Subcutaneous abdominal adipose tissue (tissue), 5 donors: ENCODE results near the gene SORCS2.

Experiments used
- H3K27ac ChIP-seq: one replicate; pipeline ENCODE4 v1.7.0; 2013; ENCODE audit warnings: low read depth, mild to moderate bottlenecking, inconsistent platforms, low read length, moderate library complexity
- H3K27me3 ChIP-seq, 5 donors: one replicate each; pipeline ENCODE4 v1.7.0; 2013; ENCODE audit warnings: low read length in 5 of 5, inconsistent platforms in 1 of 5; ENCODE audit not compliant: control insufficient read depth in 5 of 5, insufficient read depth in 4 of 5
- H3K36me3 ChIP-seq, 5 donors: one replicate each; pipeline ENCODE4 v1.7.0; 2013; ENCODE audit warnings: low read length in 5 of 5; ENCODE audit not compliant: control insufficient read depth in 5 of 5, insufficient read depth in 5 of 5
- H3K4me1 ChIP-seq, 5 donors: one replicate each; pipeline ENCODE4 v1.7.0; 2013; ENCODE audit warnings: low read length in 5 of 5, mild to moderate bottlenecking in 3 of 5, moderate library complexity in 1 of 5; ENCODE audit not compliant: control insufficient read depth in 5 of 5, insufficient read depth in 5 of 5
- H3K4me3 ChIP-seq, 5 donors: one replicate each; pipeline ENCODE4 v1.7.0; 2013; ENCODE audit warnings: low read length in 5 of 5, low read depth in 1 of 5
- H3K9ac ChIP-seq, 5 donors: one replicate each; pipeline ENCODE4 v1.7.0; 2013; ENCODE audit warnings: low read length in 5 of 5, mild to moderate bottlenecking in 4 of 5, moderate library complexity in 3 of 5
- H3K9me3 ChIP-seq, 5 donors: one replicate each; pipeline ENCODE4 v1.7.0; 2013; ENCODE audit warnings: low read length in 5 of 5; ENCODE audit not compliant: control insufficient read depth in 5 of 5
- donor health status: healthy.
- donor health status: healthy.
- donor health status: healthy.
- donor health status: healthy.
- donor health status: healthy.

Gene SORCS2

GRCh38 chr4:7206911-7207567, 14.7 kb downstream of the SORCS2 start:
- Histone ChIP-seq H3K27me3 (peaks cover 0 to 29% (median 5%) of the 10 kb centered on the region in 5 donors), H3K27ac (peak overlapping the region; percentile 57), H3K4me1 (peaks cover 5 to 53% (median 40%) of the 10 kb centered on the region in 5 donors), H3K36me3 (no peaks in the 10 kb centered on the region), H3K9ac (no peak overlapping the region), H3K9me3 (no peaks in the 10 kb centered on the region), H3K4me3 (no peak overlapping the region)

- H3K36me3 ChIP-seq = no peaks in the 10 kb centered on the region
- peaks cover 0 to 29% (median 5%) of the 10 kb centered on the region in 5 donors for H3K27me3 ChIP-seq
- no peak overlapping the region for H3K9ac ChIP-seq
- no peaks in the 10 kb centered on the region for H3K9me3 ChIP-seq
- peak overlapping the region; percentile 57 for H3K27ac ChIP-seq
- peaks cover 5 to 56% (median 40%) of the 10 kb centered on the region in 5 donors for H3K4me1 ChIP-seq
- no peak overlapping the region for H3K4me3 ChIP-seq
Measured at GRCh38 chr4:7207628-7208231, 15.4 kb downstream of the SORCS2 start.

GRCh38 chr4:7208509-7209451, 16.4 kb downstream of the SORCS2 start:
- no peak overlapping the region for H3K9ac ChIP-seq
- H3K4me3 ChIP-seq = no peak overlapping the region
- peaks cover 5 to 56% (median 40%) of the 10 kb centered on the region in 5 donors for H3K4me1 ChIP-seq
- peaks cover 0 to 2% (median 0%) of the 10 kb centered on the region in 5 donors for H3K9me3 ChIP-seq
- no peaks in the 10 kb centered on the region for H3K36me3 ChIP-seq
- no peak overlapping the region for H3K27ac ChIP-seq
- H3K27me3 ChIP-seq = peaks cover 0 to 37% (median 7%) of the 10 kb centered on the region in 5 donors

DNA sequence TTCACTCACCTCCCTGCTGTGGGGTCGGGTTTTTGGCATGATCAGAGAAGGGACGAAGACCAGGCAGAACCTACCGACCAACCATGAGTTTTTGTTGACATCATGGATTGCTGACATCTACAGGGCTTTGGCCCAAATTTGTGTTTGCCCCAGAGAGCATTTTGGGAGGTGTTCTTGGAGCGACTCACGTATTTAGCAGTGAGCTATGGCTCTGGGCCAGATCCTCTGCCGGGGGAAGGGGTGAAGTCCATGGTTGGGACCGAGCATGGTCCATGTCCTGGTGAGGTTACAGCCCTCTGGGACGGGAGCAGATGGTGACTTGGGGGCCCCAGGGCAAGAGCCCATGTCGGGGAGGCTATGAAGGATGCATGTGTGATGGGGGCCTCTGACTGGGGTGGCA, 17.4 kb downstream of the SORCS2 start:
- no peaks in the 10 kb centered on the region for H3K36me3 ChIP-seq
- peaks cover 0 to 11% (median 7%) of the 10 kb centered on the region in 5 donors for H3K9me3 ChIP-seq
- no peak overlapping the region for H3K4me3 ChIP-seq
- H3K27ac ChIP-seq = no peak overlapping the region
- H3K9ac ChIP-seq = no peak overlapping the region
- H3K4me1 ChIP-seq = peaks cover 3 to 52% (median 36%) of the 10 kb centered on the region in 5 donors
- peaks cover 0 to 37% (median 7%) of the 10 kb centered on the region in 5 donors for H3K27me3 ChIP-seq

GRCh38 chr4:7210824-7211223, 18.5 kb downstream of the SORCS2 start:
- no peak overlapping the region for H3K4me3 ChIP-seq
- no peak overlapping the region for H3K9ac ChIP-seq
- H3K36me3 ChIP-seq = no peaks in the 10 kb centered on the region
- peaks cover 2 to 46% (median 26%) of the 10 kb centered on the region in 5 donors for H3K4me1 ChIP-seq
- H3K9me3 ChIP-seq = peaks cover 0 to 12% (median 7%) of the 10 kb centered on the region in 5 donors
- peaks cover 0 to 37% (median 7%) of the 10 kb centered on the region in 5 donors for H3K27me3 ChIP-seq
- H3K27ac ChIP-seq = no peak overlapping the region

DNA sequence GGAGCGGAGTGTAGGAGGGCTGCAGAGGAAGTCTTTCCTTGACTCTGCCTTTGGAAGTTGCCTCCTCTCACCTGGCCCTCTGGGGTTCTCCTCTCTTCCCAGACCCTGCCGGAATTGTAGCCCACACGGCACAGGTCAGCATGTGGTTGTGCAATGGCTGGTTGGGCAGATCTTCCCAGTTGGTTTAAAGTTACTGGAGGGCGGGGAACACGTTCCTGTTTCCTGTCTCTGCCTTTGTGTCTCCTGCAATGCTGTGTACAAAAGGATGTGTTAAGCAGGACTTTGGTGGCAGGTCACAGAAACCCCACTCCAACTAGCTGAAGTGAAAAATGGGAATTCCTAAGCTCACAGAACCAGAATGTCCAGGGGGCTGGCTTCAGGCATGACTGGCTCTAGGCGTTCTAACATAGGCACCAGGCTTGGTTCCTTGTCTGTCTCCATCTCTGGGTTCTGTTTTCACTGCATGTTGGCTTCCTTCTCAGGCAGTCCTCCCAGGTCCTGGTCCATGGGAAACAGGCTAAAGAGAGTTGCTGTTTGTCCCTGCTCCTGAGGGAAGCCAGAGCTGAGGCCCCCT, 19.9 kb downstream of the SORCS2 start:
- H3K27me3 ChIP-seq = peaks cover 0 to 34% (median 7%) of the 10 kb centered on the region in 5 donors
- H3K27ac ChIP-seq = no peak overlapping the region
- no peak overlapping the region for H3K9ac ChIP-seq
- peaks cover 2 to 33% (median 15%) of the 10 kb centered on the region in 5 donors for H3K4me1 ChIP-seq
- no peaks in the 10 kb centered on the region for H3K36me3 ChIP-seq
- peaks cover 0 to 12% (median 7%) of the 10 kb centered on the region in 5 donors for H3K9me3 ChIP-seq
- H3K4me3 ChIP-seq = no peak overlapping the region

- Histone ChIP-seq H3K4me1 (peaks cover 0 to 29% (median 9%) of the 10 kb centered on the region in 5 donors), H3K4me3 (no peak overlapping the region), H3K27ac (no peak overlapping the region), H3K27me3 (peaks cover 0 to 29% (median 7%) of the 10 kb centered on the region in 5 donors), H3K36me3 (no peaks in the 10 kb centered on the region), H3K9ac (no peak overlapping the region), H3K9me3 (peaks cover 0 to 12% (median 7%) of the 10 kb centered on the region in 5 donors)
Measured at GRCh38 chr4:7212921-7213320, 20.6 kb downstream of the SORCS2 start.

DNA sequence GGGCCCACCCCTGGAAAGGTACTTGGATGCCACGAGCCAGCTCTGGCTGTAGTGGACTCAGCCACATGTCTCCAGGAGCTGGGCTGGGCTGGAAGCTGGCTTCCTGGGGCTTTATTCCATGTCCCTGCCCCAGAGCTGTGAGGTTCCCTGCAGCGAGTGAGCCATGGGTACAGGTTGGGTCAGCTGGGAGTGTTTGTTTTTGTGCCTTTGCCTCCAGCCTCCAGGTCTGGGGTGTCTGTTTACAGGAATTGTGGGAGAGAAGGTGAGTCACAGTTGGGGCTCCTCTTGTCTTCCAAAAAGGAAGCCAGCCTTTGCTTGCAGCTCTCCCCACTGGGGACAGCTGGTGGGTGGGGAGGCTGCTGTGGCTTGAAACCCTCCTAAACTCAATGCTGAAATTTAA, 21.5 kb downstream of the SORCS2 start:
- no peak overlapping the region for H3K9ac ChIP-seq
- no peak overlapping the region for H3K4me3 ChIP-seq
- no peak overlapping the region for H3K27ac ChIP-seq
- H3K4me1 ChIP-seq = peaks cover 0 to 22% (median 9%) of the 10 kb centered on the region in 5 donors
- H3K9me3 ChIP-seq = peaks cover 0 to 12% (median 7%) of the 10 kb centered on the region in 5 donors
- H3K27me3 ChIP-seq = peaks cover 0 to 20% (median 6%) of the 10 kb centered on the region in 5 donors
- H3K36me3 ChIP-seq = no peaks in the 10 kb centered on the region

DNA sequence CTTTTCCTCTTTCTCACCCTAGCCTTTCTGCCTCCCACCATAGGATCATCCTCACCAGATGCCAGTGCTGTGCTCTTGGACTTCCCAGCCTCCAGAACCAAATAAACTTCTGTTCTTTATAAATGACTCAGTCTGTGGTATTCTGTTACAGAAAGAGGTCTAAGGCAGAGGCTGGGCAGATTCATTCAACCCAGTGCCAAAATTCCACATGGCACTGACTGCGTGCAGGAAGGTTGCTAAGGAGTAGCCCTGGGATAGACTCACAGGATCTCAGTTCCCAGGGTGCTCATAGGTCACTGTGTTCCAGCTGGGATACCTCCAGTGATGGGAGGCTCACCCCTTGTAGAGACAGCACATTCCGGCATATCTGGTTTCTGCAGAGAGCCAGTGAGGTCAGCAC, 22.0 kb downstream of the SORCS2 start:
- Histone ChIP-seq H3K27me3 (peaks cover 0 to 15% (median 4%) of the 10 kb centered on the region in 5 donors), H3K27ac (no peak overlapping the region), H3K4me1 (peaks cover 0 to 22% (median 9%) of the 10 kb centered on the region in 5 donors), H3K36me3 (no peaks in the 10 kb centered on the region), H3K4me3 (no peak overlapping the region), H3K9ac (no peak overlapping the region), H3K9me3 (peaks cover 0 to 12% (median 7%) of the 10 kb centered on the region in 5 donors)
